IMR-90 (cell line): ENCODE data around the gene SLC22A16. TPM values are rescaled to one million over a fixed set of nuclear protein-coding genes. Genes with fewer than 3 reads are reported as not detected.

Source experiments
- ATAC-seq: fragments of 200-7000 bp; cut with Tn5 transposase; 2 replicates; pipeline ENCODE4 v1.9.1; 2020; ENCODE audit warnings: low read depth, mild to moderate bottlenecking, moderate library complexity
- BruUV-seq: library from RNA; stranded (reverse); fragments of 400-500 nt; replicated peaks from 2 replicates; lab custom pipeline; 2021; lab: Mats Ljungman, UMichigan
- CTCF ChIA-PET: fragments of 300-600 bp; formaldehyde crosslinking; extraction: SDS; loops from one replicate; lab custom pipeline; 2021; ENCODE audit warnings: antibody characterized with exemption; lab: Yijun Ruan, JAX
- POLR2A ChIA-PET: fragments of 300-600 bp; sonication (Branson Sonifier 250); formaldehyde crosslinking; loops from one replicate; lab custom pipeline; 2022; ENCODE audit warnings: antibody characterized with exemption; ENCODE audit not compliant: unreplicated experiment; lab: Charles Lee
- DNase-seq: peaks from one replicate; pipeline ENCODE4 v3.0.0; 2013
- H2AFZ ChIP-seq: replicated peaks from 2 replicates; pipeline ENCODE3; 2013; ENCODE audit warnings: low read length, mild to moderate bottlenecking; ENCODE audit not compliant: poor library complexity
- H2AK5ac ChIP-seq: 2 replicates; pipeline ENCODE4 v1.6.1; 2013; ENCODE audit warnings: low read depth, low read length, inconsistent platforms
- H2AK9ac ChIP-seq: replicated peaks from 2 replicates; pipeline ENCODE3; 2013; ENCODE audit warnings: mild to moderate bottlenecking, low read depth, low read length, moderate library complexity; ENCODE audit not compliant: poor library complexity
- H2BK120ac ChIP-seq: 2 replicates; pipeline ENCODE4 v1.6.1; 2013; ENCODE audit warnings: low read depth, low read length, inconsistent platforms
- H2BK15ac ChIP-seq: 3 replicates; pipeline ENCODE4 v1.6.1; 2013; ENCODE audit warnings: low read depth, low read length, inconsistent platforms
- H2BK20ac ChIP-seq: 2 replicates; pipeline ENCODE4 v1.6.1; 2013; ENCODE audit warnings: low read depth, mild to moderate bottlenecking, inconsistent platforms, low read length, moderate library complexity
- H2BK5ac ChIP-seq: 2 replicates; pipeline ENCODE4 v1.6.1; 2013; ENCODE audit warnings: mild to moderate bottlenecking, low read depth, low read length, inconsistent platforms; ENCODE audit not compliant: poor library complexity, severe bottlenecking
- H3K14ac ChIP-seq: replicated peaks from 2 replicates; pipeline ENCODE4 v1.6.1; 2013; ENCODE audit warnings: low read depth, low read length, inconsistent platforms
- H3K18ac ChIP-seq: 2 replicates; pipeline ENCODE4 v1.6.1; 2013; ENCODE audit warnings: low read depth, low read length, control low read depth
- H3K23ac ChIP-seq: 2 replicates; pipeline ENCODE4 v1.6.1; 2013; ENCODE audit warnings: low read depth, low read length, inconsistent platforms
- H3K27ac ChIP-seq: 2 replicates; pipeline ENCODE4 v1.5.1; 2013; ENCODE audit warnings: mild to moderate bottlenecking, control low read depth, low read length; ENCODE audit not compliant: insufficient read depth
- H3K27me3 ChIP-seq: 2 replicates; pipeline ENCODE4 v1.6.1; 2013; ENCODE audit warnings: low read length; ENCODE audit not compliant: control insufficient read depth, insufficient read depth
- H3K36me3 ChIP-seq: 2 replicates; pipeline ENCODE4 v1.6.1; 2013; ENCODE audit warnings: low read length, mixed read lengths; ENCODE audit not compliant: control insufficient read depth, insufficient read depth
- H3K4ac ChIP-seq: 2 replicates; pipeline ENCODE4 v1.6.1; 2013; ENCODE audit warnings: low read depth, low read length, inconsistent platforms
- H3K4me1 ChIP-seq: 2 replicates; pipeline ENCODE4 v1.6.1; 2013; ENCODE audit warnings: low read length, mixed read lengths; ENCODE audit not compliant: control insufficient read depth, insufficient read depth
- H3K4me2 ChIP-seq: 2 replicates; pipeline ENCODE4 v1.6.1; 2013; ENCODE audit warnings: low read depth, mild to moderate bottlenecking, control low read depth, low read length, moderate library complexity
- H3K4me3 ChIP-seq: 2 replicates; pipeline ENCODE4 v1.5.1; 2013; ENCODE audit warnings: low read depth, mild to moderate bottlenecking, control low read depth, low read length, moderate library complexity; ENCODE audit not compliant: insufficient read depth
- H3K56ac ChIP-seq: 2 replicates; pipeline ENCODE4 v1.6.1; 2013; ENCODE audit warnings: low read length, inconsistent platforms; ENCODE audit not compliant: insufficient read depth; ENCODE audit errors: extremely low read depth
- H3K79me1 ChIP-seq, 2 experiments: 2 replicates each; pipeline ENCODE4 v1.6.1; 2013; ENCODE audit warnings: low read length in 2 of 2, inconsistent platforms in 1 of 2, low read depth in 1 of 2
- H3K9ac ChIP-seq: 2 replicates; pipeline ENCODE4 v1.6.1; 2013; ENCODE audit warnings: low read depth, low read length, control low read depth
- H3K9me1 ChIP-seq: 2 replicates; pipeline ENCODE4 v1.6.1; 2013; ENCODE audit warnings: low read length, inconsistent platforms; ENCODE audit not compliant: insufficient read depth
- H3K9me3 ChIP-seq: 2 replicates; pipeline ENCODE4 v1.6.1; 2013; ENCODE audit warnings: low read length; ENCODE audit not compliant: control insufficient read depth, insufficient read depth
- H4K20me1 ChIP-seq: 2 replicates; pipeline ENCODE4 v1.6.1; 2013; ENCODE audit warnings: low read length, inconsistent platforms; ENCODE audit not compliant: insufficient read depth
- H4K5ac ChIP-seq: 2 replicates; pipeline ENCODE4 v1.6.1; 2013; ENCODE audit warnings: mild to moderate bottlenecking, low read depth, low read length, control low read depth
- H4K8ac ChIP-seq, 2 experiments: 2 replicates each; pipeline ENCODE4 v1.6.1; 2013; ENCODE audit warnings: low read depth in 2 of 2, low read length in 2 of 2, control low read depth in 1 of 2, inconsistent platforms in 1 of 2
- H4K91ac ChIP-seq: 2 replicates; pipeline ENCODE4 v1.6.1; 2013; ENCODE audit warnings: low read depth, low read length, inconsistent platforms; ENCODE audit not compliant: insufficient read depth
- MAFK ChIP-seq: IDR thresholded peaks from 2 replicates; pipeline ENCODE4 v1.6.1; 2012; ENCODE audit warnings: low read depth, low read length, improper control_type of control experiment
- NFE2L2 ChIP-seq: fragments of 150-350 bp; IDR thresholded peaks from 2 replicates; pipeline ENCODE4 v1.6.1; 2016; ENCODE audit warnings: low read depth, mild to moderate bottlenecking, low read length
- POLR2A ChIP-seq: IDR thresholded peaks from 2 replicates; pipeline ENCODE4 v1.6.1; 2012; ENCODE audit warnings: mild to moderate bottlenecking, low read depth, low read length
- RCOR1 ChIP-seq: IDR thresholded peaks from 2 replicates; pipeline ENCODE4 v1.6.1; 2012; ENCODE audit warnings: mild to moderate bottlenecking, low read length, improper control_type of control experiment; ENCODE audit not compliant: insufficient replicate concordance
- RFX5 ChIP-seq: IDR thresholded peaks from 2 replicates; pipeline ENCODE4 v1.8.0; 2012; ENCODE audit warnings: low read depth, mild to moderate bottlenecking, low read length, moderate library complexity
- SMC3 ChIP-seq: fragments of 150-350 bp; IDR thresholded peaks from 2 replicates; pipeline ENCODE4 v1.6.1; 2016; ENCODE audit warnings: low read depth, mild to moderate bottlenecking, antibody characterized with exemption, low read length, moderate library complexity
- WGBS, 2 experiments: methylation state at CpG; one replicate each; pipeline versions ENCODE4 v1.1.5 to v1.1.7; 2013; ENCODE audit warnings: missing lambda C conversion rate in 2 of 2; ENCODE audit not compliant: insufficient read length in 1 of 2; ENCODE audit errors: extremely low coverage in 2 of 2; 5-methylcytosine and 5-hydroxymethylcytosine counted together
- dilution Hi-C: fragments of 300-500 bp; cut with HindIII; formaldehyde crosslinking; loops from one replicate; pipeline ENCODE4 v1.14.3; 2018; ENCODE audit warnings: low sequenced_read_pairs; ENCODE audit not compliant: unreplicated experiment
- in situ Hi-C: fragments of 300-500 bp; cut with MboI; formaldehyde crosslinking; loops from 3 replicates; pipeline ENCODE4 v1.14.3; 2019; ENCODE audit warnings: low sequenced_read_pairs, inconsistent platforms, mixed read lengths
- intact Hi-C: fragments of 100-400 bp; cut with micrococcal nuclease; formaldehyde crosslinking; loops from 2 replicates; pipeline ENCODE4 v1.10.0; 2022
- polyA plus RNA-seq, 3 experiments: library from polyadenylated mRNA; depleted of rRNA; stranded (reverse); fragments of >200 nt; gene quantifications; 2 replicates each; pipeline ENCODE4 v1.2.3, GENCODE V29; 2012; ENCODE audit warnings: low replicate concordance in 1 of 3
- total RNA-seq: library from RNA; depleted of rRNA; stranded (reverse); fragments of >200 nt; gene quantifications from 2 replicates; pipeline ENCODE4 v1.2.3, GENCODE V29; 2012
- TF ChIP-seq, protein P1 (sequence below): fragments of 150-350 bp; IDR thresholded peaks from 2 replicates; pipeline ENCODE4 v1.6.1; 2017; ENCODE audit warnings: mild to moderate bottlenecking, antibody characterized with exemption, low read length, low read depth
- TF ChIP-seq, protein P2 (sequence below): fragments of 150-350 bp; IDR thresholded peaks from 2 replicates; pipeline ENCODE4 v1.6.1; 2016; ENCODE audit warnings: low read depth, mild to moderate bottlenecking, low read length, moderate library complexity, borderline replicate concordance

SLC22A16 gene
- total and polyA plus RNA-seq, 2 of the 4 experiments (the other 2 are of a cell fraction): not detected

DNA sequence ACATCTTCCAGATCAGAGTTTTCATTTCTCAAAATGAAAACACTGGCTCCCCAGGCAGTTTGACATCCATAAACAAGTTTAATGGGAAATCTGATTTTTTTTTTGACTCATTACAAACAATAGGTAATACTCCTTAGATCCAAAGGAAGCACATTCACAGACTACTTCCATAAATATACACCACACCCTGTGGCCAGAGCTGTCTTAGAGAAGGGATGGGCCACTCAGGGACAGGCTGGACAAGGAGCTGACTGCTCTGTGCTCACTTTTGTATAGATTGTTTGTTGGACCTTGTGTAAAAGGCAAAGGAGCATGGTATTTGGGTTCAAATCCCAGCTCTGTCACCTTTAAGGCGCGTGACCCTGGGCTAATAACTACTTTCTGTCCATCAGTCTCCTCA is 48.3 kb downstream of the SLC22A16 start:
- POLR2A ChIA-PET: no interaction called here
- Histone ChIP-seq H3K27me3 (peaks cover 24% of the 10 kb centered on the region), H2AK5ac (no peak overlapping the region), H2AFZ (no peak overlapping the region), H3K27ac (no peak overlapping the region), H2BK120ac (no peak overlapping the region), H3K9me1 (no peaks in the 10 kb centered on the region), H3K23ac (no peak overlapping the region), H3K9ac (no peak overlapping the region), H4K8ac (no peak overlapping the region), H3K18ac (no peak overlapping the region), H3K4me3 (no peak overlapping the region), H4K20me1 (no peaks in the 10 kb centered on the region), H3K4me2 (no peak overlapping the region), H4K91ac (no peak overlapping the region), H3K56ac (no peak overlapping the region), H2BK20ac (no peak overlapping the region), H3K9me3 (no peaks in the 10 kb centered on the region), H3K79me1 (no peaks in the 10 kb centered on the region), H3K36me3 (no peaks in the 10 kb centered on the region), H2BK15ac (no peak overlapping the region), H2AK9ac (no peak overlapping the region), H4K5ac (no peak overlapping the region), H3K14ac (no peak overlapping the region), H3K4ac (no peak overlapping the region), H3K4me1 (no peaks in the 10 kb centered on the region), H2BK5ac (no peak overlapping the region)
- WGBS, 2 experiments: no CpG with 5 or more reads among the region's 2 CpGs
- ATAC-seq: no peak
- CTCF ChIA-PET: no interaction called here
- TF ChIP-seq, protein P1, sequence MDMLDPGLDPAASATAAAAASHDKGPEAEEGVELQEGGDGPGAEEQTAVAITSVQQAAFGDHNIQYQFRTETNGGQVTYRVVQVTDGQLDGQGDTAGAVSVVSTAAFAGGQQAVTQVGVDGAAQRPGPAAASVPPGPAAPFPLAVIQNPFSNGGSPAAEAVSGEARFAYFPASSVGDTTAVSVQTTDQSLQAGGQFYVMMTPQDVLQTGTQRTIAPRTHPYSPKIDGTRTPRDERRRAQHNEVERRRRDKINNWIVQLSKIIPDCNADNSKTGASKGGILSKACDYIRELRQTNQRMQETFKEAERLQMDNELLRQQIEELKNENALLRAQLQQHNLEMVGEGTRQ: no peak
- TF ChIP-seq SMC3: no peak
- TF ChIP-seq, protein P2, sequence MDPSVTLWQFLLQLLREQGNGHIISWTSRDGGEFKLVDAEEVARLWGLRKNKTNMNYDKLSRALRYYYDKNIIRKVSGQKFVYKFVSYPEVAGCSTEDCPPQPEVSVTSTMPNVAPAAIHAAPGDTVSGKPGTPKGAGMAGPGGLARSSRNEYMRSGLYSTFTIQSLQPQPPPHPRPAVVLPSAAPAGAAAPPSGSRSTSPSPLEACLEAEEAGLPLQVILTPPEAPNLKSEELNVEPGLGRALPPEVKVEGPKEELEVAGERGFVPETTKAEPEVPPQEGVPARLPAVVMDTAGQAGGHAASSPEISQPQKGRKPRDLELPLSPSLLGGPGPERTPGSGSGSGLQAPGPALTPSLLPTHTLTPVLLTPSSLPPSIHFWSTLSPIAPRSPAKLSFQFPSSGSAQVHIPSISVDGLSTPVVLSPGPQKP: no peak
- TF ChIP-seq RCOR1: no peak
- TF ChIP-seq MAFK: no peak
- no peak for TF ChIP-seq POLR2A
- no peak for TF ChIP-seq NFE2L2
- TF ChIP-seq RFX5: no peak
- no TSS peak for BruUV-seq
- no peak for DNase-seq
- intact Hi-C loops (no loop called here), dilution Hi-C loops (no loop called here), in situ Hi-C loops (no loop called here)
